Parathyroid adenoma (tissue), 2 donors: ENCODE results near the gene WFDC6.
"Not testable (repeated sequence)": the region's sequence is repeated elsewhere in the genome, so short reads cannot be mapped to it uniquely, and the experiment has no call there.

Experiments
- H2AFZ ChIP-seq: fragments of 300-600 bp; sonication (generic); one replicate; pipeline ENCODE4 v1.7.0; 2017; ENCODE audit warnings: antibody characterized with exemption, mild to moderate bottlenecking
- H3K27ac ChIP-seq: fragments of 300-600 bp; sonication (generic); one replicate; pipeline ENCODE4 v1.7.0; 2017
- H3K27me3 ChIP-seq: fragments of 300-600 bp; sonication (generic); one replicate; pipeline ENCODE4 v1.7.0; 2017; ENCODE audit warnings: low read length; ENCODE audit not compliant: control insufficient read depth, insufficient read depth
- H3K36me3 ChIP-seq: fragments of 300-600 bp; sonication (generic); one replicate; pipeline ENCODE4 v1.7.0; 2017; ENCODE audit warnings: low read length; ENCODE audit not compliant: control insufficient read depth, insufficient read depth
- H3K4me1 ChIP-seq: fragments of 300-600 bp; sonication (generic); one replicate; pipeline ENCODE4 v1.7.0; 2017; ENCODE audit warnings: control low read depth
- H3K4me2 ChIP-seq: fragments of 300-600 bp; sonication (generic); one replicate; pipeline ENCODE4 v1.7.0; 2017; ENCODE audit warnings: low read length
- H3K4me3 ChIP-seq: fragments of 300-600 bp; sonication (generic); one replicate; pipeline ENCODE4 v1.7.0; 2017; ENCODE audit warnings: low read depth, low read length
- H3K79me2 ChIP-seq: fragments of 300-600 bp; sonication (generic); one replicate; pipeline ENCODE4 v1.7.0; 2017; ENCODE audit warnings: control low read depth
- H3K9ac ChIP-seq: fragments of 300-600 bp; sonication (generic); one replicate; pipeline ENCODE4 v1.7.0; 2017; ENCODE audit warnings: mild to moderate bottlenecking
- H3K9me3 ChIP-seq: fragments of 300-600 bp; sonication (generic); one replicate; pipeline ENCODE4 v1.7.0; 2017; ENCODE audit warnings: low read length; ENCODE audit not compliant: control insufficient read depth
- CTCF ChIP-seq: fragments of 300-600 bp; sonication (generic); IDR thresholded peaks from one replicate; pipeline ENCODE4 v1.7.0; 2017; ENCODE audit warnings: antibody characterized with exemption, mild to moderate bottlenecking
- donor health status: primary hyperparathyroidism.

Gene WFDC6

GRCh38 chr20:45579184-45579583 lies 39.9 kb upstream of the WFDC6 start, which contains the start of gene WFDC8:
TSS of gene WFDC8 (minus strand) at chr20:45579284. CDS start at chr20:45579247, 37 bp downstream.
- no peaks in the 10 kb centered on the region for H3K4me1 ChIP-seq
- no peak within 1 kb of the TSS for H3K4me2 ChIP-seq
- H3K4me3 ChIP-seq, result no peak within 1 kb of the TSS
- H3K27me3 ChIP-seq, result no peaks in the 10 kb centered on the region
- no peak within 1 kb of the TSS for H3K9ac ChIP-seq
- no peaks in the 10 kb centered on the region for H3K9me3 ChIP-seq
- no peak within 1 kb of the TSS for H3K27ac ChIP-seq
- H2AFZ ChIP-seq, result no peak within 1 kb of the TSS
- H3K79me2 ChIP-seq, result no peaks in the 10 kb centered on the region
- TF ChIP-seq CTCF, result no peak
- no peaks in the 10 kb centered on the region for H3K36me3 ChIP-seq

GRCh38 chr20:45578231-45578630 lies 38.9 kb upstream of the WFDC6 start:
- H3K9me3 ChIP-seq, result no peaks in the 10 kb centered on the region
- no peak overlapping the region for H3K4me3 ChIP-seq
- H3K4me2 ChIP-seq, result no peak overlapping the region
- H2AFZ ChIP-seq, result no peak overlapping the region
- H3K4me1 ChIP-seq, result no peaks in the 10 kb centered on the region
- no peaks in the 10 kb centered on the region for H3K79me2 ChIP-seq
- no peak overlapping the region for H3K27ac ChIP-seq
- no peaks in the 10 kb centered on the region for H3K27me3 ChIP-seq
- H3K36me3 ChIP-seq, result no peaks in the 10 kb centered on the region
- no peak overlapping the region for H3K9ac ChIP-seq
- TF ChIP-seq CTCF, result no peak

- peak overlapping the region; percentile 35 for H2AFZ ChIP-seq
- no peak overlapping the region for H3K9ac ChIP-seq
- no peak overlapping the region for H3K4me2 ChIP-seq
- no peaks in the 10 kb centered on the region for H3K27me3 ChIP-seq
- TF ChIP-seq CTCF, result no peak
- H3K79me2 ChIP-seq, result no peaks in the 10 kb centered on the region
- no peaks in the 10 kb centered on the region for H3K36me3 ChIP-seq
- H3K4me1 ChIP-seq, result no peaks in the 10 kb centered on the region
- no peaks in the 10 kb centered on the region for H3K9me3 ChIP-seq
- no peak overlapping the region for H3K4me3 ChIP-seq
- H3K27ac ChIP-seq, result no peak overlapping the region
Observed at GRCh38 chr20:45576995-45577394, 37.7 kb upstream of the WFDC6 start.

- Histone ChIP-seq H3K36me3 (no peaks in the 10 kb centered on the region), H3K9ac (no peak overlapping the region), H3K27ac (no peak overlapping the region), H3K4me3 (no peak overlapping the region), H3K4me2 (no peak overlapping the region), H3K79me2 (no peaks in the 10 kb centered on the region), H2AFZ (no peak overlapping the region), H3K9me3 (no peaks in the 10 kb centered on the region), H3K4me1 (no peaks in the 10 kb centered on the region), H3K27me3 (no peaks in the 10 kb centered on the region)
- TF ChIP-seq CTCF, result no peak
Observed at GRCh38 chr20:45575931-45576330, 36.6 kb upstream of the WFDC6 start.

- not testable (repeated sequence) for H3K27ac ChIP-seq, H3K4me1 ChIP-seq, H3K79me2 ChIP-seq, H3K4me2 ChIP-seq, H3K4me3 ChIP-seq, H3K36me3 ChIP-seq, H3K9me3 ChIP-seq, H3K9ac ChIP-seq, H2AFZ ChIP-seq, H3K27me3 ChIP-seq
Observed at GRCh38 chr20:45569650-45570049, 30.4 kb upstream of the WFDC6 start.
